ENCODE results near the gene TRIOBP.
A peak's percentile ranks its signal among the peaks of the same experiment; 100 is the strongest.

Gene TRIOBP

DNA sequence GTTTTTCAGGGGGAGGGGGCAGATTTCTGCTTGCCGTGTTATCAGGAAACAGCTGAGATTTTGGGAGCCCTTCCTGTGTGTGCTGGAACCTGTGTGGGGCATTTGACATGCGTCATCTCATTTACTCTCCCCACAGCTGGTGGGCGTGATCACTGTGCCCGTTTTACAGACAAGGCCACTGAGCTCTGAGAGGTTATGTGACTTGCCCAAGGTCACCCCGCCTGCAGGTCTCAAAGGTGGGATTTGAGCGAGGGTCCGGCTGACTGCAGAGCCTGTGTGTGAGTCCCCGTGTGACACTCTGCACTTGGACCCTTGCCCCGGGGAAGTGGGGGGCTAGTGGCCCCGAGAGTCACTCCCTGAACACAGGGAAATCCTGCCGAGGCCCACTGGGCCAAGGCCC lies 62.4 kb downstream of the TRIOBP start:
- no peak for ATAC-seq
- no peak overlapping the region for H3K27ac Mint-ChIP-seq
- H3K4me1 Mint-ChIP-seq = no peaks in the 10 kb centered on the region
- H3K36me3 Mint-ChIP-seq = peaks cover 61% of the 10 kb centered on the region
- DNase-seq (ENCODE audit: low spot score in 2 of 2) = no peak
- no peak overlapping the region for H3K4me3 Mint-ChIP-seq
- H3K9me3 Mint-ChIP-seq = no peaks in the 10 kb centered on the region

DNA sequence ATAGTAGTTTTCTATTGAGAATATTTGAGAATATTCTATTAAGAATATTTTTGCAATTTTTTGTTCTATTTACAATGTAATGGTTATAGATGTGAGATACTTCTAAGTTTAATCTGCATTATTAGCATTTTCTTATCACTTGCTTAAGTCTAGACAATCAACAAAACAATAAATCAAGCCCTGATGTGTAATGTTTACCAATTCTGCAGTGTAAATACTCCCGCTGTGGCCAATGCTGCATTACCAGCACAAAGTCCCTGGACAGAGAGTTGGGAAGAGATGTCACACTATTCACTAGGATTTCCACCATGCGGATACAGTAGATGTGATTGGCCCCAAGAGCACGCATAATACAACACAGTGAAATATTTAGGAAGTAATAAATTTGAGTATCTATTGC lies 63.3 kb downstream of the TRIOBP start:
- H3K27ac Mint-ChIP-seq = no peak overlapping the region
- H3K4me3 Mint-ChIP-seq = no peak overlapping the region
- H3K4me1 Mint-ChIP-seq = no peaks in the 10 kb centered on the region
- DNase-seq (ENCODE audit: low spot score in 2 of 2) (no peak), ATAC-seq (no peak)
- no peaks in the 10 kb centered on the region for H3K9me3 Mint-ChIP-seq
- peaks cover 60% of the 10 kb centered on the region for H3K36me3 Mint-ChIP-seq

DNA sequence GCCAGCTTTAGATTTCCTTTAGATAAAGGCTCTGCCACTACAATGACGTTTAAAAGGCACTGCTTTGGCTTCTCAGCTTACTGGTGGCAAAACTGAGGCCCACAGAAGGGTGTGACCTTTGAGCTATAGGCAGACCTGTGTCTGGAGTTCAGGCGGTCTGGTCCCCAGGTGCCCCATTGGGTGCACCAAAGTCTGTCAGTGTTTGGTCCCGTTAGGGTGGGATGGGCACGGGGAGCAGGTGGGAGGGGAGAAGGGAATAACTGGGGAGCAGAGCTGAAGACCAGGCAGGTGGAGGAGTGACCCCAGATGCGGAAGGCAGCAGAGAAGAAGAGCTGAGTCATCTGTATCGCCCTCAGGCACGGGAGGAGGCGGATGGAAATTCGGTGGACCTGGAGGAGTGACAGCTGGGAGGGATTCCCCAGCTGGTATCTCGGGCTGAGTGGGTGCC lies 65.6 kb downstream of the TRIOBP start:
- Mint-ChIP-seq H3K4me1 (no peaks in the 10 kb centered on the region), H3K9me3 (no peaks in the 10 kb centered on the region), H3K27ac (no peak overlapping the region), H3K4me3 (no peak overlapping the region), H3K36me3 (peaks cover 50% of the 10 kb centered on the region)
- ATAC-seq (no peak), DNase-seq (ENCODE audit: low spot score in 2 of 2) (no peak)

DNA sequence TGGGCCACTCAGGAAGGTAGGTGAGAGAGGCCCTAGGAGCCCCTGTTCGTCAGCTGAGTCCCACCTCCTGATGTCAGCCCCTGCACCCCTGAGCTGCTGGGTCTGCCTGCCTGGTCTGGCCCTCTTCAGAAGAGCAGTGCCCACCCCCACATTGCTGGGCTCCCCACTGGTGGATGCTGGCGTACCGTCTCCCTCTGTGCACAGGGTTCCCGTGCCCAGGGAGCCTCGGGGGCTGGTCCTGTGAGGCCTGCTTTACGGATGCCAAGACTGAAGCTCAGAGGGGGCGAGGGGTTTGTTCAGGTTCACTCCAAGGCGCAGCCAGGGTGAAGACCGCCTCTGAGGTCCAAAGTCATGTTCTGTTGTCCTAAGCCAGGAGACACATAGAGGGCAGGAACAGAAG lies 66.2 kb downstream of the TRIOBP start:
- no peaks in the 10 kb centered on the region for H3K9me3 Mint-ChIP-seq
- no peak for DNase-seq (ENCODE audit: low spot score in 2 of 2)
- no peaks in the 10 kb centered on the region for H3K4me1 Mint-ChIP-seq
- H3K4me3 Mint-ChIP-seq = no peak overlapping the region
- peaks cover 48% of the 10 kb centered on the region for H3K36me3 Mint-ChIP-seq
- no peak for ATAC-seq
- H3K27ac Mint-ChIP-seq = no peak overlapping the region

DNA sequence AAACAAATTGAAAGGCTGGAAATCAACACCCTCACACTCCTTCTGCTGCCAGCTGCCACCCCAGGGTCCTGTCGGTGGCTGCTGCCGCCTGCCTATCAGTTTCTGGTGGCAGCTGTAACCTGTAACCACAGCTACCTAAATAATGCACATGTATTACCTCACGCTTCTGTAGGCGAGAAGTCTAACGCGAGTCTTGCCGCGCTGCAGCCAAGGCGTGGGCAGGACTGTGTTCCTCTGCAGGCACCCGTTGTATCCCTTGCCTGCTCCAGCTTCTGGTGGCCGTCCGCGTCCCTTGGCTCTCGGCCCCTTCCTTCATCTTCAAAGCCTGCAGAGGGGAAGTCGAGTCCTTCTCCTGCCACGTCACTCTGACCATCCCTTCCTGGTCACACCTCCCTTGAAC lies 66.8 kb downstream of the TRIOBP start:
- no peak overlapping the region for H3K27ac Mint-ChIP-seq
- DNase-seq (ENCODE audit: low spot score in 2 of 2) (no peak), ATAC-seq (no peak)
- H3K36me3 Mint-ChIP-seq = peaks cover 42% of the 10 kb centered on the region
- no peaks in the 10 kb centered on the region for H3K4me1 Mint-ChIP-seq
- H3K4me3 Mint-ChIP-seq = no peak overlapping the region
- H3K9me3 Mint-ChIP-seq = no peaks in the 10 kb centered on the region

- H3K4me1 Mint-ChIP-seq = no peaks in the 10 kb centered on the region
- H3K9me3 Mint-ChIP-seq = no peaks in the 10 kb centered on the region
- ATAC-seq (no peak), DNase-seq (ENCODE audit: low spot score in 2 of 2) (no peak)
- no peak overlapping the region for H3K27ac Mint-ChIP-seq
- no peak overlapping the region for H3K4me3 Mint-ChIP-seq
- H3K36me3 Mint-ChIP-seq = peaks cover 36% of the 10 kb centered on the region
Measured at GRCh38 chr22:37764622-37765021, 67.8 kb downstream of the TRIOBP start.

- Mint-ChIP-seq H3K36me3 (peaks cover 33% of the 10 kb centered on the region), H3K27ac (no peak overlapping the region), H3K4me1 (no peaks in the 10 kb centered on the region), H3K9me3 (no peaks in the 10 kb centered on the region), H3K4me3 (no peak overlapping the region)
- no peak for ATAC-seq
- no peak for DNase-seq (ENCODE audit: low spot score in 2 of 2)
Measured at GRCh38 chr22:37765498-37765897, 68.7 kb downstream of the TRIOBP start.

DNA sequence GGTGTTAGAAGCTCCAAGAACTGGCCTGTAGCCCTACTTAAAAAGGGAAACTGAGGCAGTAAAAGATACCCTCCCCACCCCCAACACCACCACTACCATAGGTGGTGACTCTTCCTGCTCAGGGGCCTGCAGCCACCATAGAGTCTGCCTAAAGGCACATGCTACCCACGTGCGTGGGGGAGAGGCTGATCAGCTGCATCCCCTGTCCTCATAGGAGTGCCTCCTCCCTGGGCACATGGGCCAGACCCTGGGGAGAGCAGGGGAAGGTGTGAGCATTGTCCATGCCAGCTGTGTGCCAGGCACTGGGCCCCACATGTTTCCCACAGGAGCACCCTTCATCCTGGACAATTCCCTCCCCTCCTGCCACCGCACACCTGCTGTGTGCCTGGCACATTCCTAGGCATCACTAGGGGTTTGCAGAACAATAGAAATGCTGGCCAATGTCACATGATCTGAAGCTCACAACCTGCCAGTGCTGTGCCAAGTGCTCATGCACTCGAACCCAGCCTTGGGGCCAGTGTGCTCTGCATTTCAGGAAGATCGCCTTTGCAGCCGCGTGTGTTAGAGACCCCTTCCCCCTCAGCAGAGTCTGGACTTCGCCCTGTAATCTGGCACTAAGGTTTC lies 69.2 kb downstream of the TRIOBP start:
- no peak for DNase-seq (ENCODE audit: low spot score in 2 of 2)
- no peak for ATAC-seq
- H3K4me3 Mint-ChIP-seq = no peak overlapping the region
- no peak overlapping the region for H3K27ac Mint-ChIP-seq
- no peaks in the 10 kb centered on the region for H3K4me1 Mint-ChIP-seq
- peaks cover 33% of the 10 kb centered on the region for H3K36me3 Mint-ChIP-seq
- no peaks in the 10 kb centered on the region for H3K9me3 Mint-ChIP-seq

- Mint-ChIP-seq H3K4me3 (no peak overlapping the region), H3K27ac (no peak overlapping the region), H3K4me1 (no peaks in the 10 kb centered on the region), H3K9me3 (no peaks in the 10 kb centered on the region), H3K36me3 (peaks cover 37% of the 10 kb centered on the region)
- no peak for DNase-seq (ENCODE audit: low spot score in 2 of 2)
- ATAC-seq = peak; percentile 42
Measured at GRCh38 chr22:37768273-37768672, 71.4 kb downstream of the TRIOBP start.

- DNase-seq (ENCODE audit: low spot score in 2 of 2) (no peak), ATAC-seq (no peak)
- Mint-ChIP-seq H3K9me3 (no peaks in the 10 kb centered on the region), H3K27ac (no peak overlapping the region), H3K36me3 (peaks cover 45% of the 10 kb centered on the region), H3K4me1 (no peaks in the 10 kb centered on the region), H3K4me3 (no peak overlapping the region)
Measured at GRCh38 chr22:37769056-37769455, 72.2 kb downstream of the TRIOBP start.

DNA sequence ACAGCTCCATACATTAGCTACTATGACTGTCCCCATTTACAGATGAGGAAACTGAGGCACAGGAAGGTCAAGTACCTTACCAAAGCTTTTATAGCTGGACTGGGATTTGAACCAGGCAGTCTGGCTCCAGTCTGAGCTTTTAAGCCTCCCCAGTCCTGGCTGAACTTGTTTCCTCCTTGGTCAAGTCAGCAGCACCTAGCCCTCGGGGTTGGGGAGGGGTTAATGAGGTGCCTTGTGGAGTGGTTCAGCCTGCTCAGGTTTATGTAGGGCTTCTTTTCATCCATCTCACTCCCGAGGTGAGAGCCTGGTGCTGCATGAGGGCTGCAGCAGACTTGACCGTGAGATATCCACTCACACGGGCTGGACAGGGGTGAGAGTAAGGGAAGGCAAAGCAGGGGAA lies 74.2 kb downstream of the TRIOBP start:
- no peak overlapping the region for H3K27ac Mint-ChIP-seq
- peaks cover 7% of the 10 kb centered on the region for H3K4me1 Mint-ChIP-seq
- DNase-seq (ENCODE audit: low spot score in 2 of 2) (no peak), ATAC-seq (no peak)
- peaks cover 35% of the 10 kb centered on the region for H3K36me3 Mint-ChIP-seq
- no peaks in the 10 kb centered on the region for H3K9me3 Mint-ChIP-seq
- H3K4me3 Mint-ChIP-seq = no peak overlapping the region

DNA sequence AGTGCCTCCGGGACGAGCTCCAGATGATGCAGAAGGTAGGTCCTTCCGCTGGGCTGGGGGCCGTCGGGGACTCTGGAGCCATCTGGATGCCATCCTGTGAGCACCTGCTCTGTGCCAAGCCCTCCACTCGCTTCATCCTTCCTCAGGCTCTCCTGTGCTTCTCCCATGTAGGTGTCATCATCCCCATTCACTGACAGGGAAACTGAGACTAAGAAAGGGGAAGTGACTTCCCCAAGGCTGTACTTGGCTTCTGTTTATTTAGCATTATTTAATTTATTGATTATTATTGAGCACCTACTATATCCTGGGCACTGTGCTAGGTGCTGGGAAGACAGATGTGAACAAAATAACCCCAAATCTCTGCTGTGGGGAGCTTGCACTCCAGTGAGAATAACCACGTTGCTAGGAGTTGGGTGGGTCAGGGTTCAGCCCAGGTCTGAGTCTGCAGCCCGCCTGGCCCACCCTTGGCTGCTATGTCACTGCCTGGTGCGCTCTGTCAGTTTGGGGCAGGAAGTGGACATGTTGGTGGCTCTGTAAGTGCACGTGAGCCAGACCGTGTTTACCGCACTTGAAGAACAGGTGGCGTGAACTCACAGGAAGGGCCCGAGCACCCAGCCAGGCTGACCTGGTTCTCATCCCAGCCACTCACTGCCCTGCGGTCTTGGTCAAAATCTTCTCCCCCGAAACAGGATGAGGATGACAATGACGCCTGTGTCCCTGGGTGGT lies 75.0 kb downstream of the TRIOBP start:
- Mint-ChIP-seq H3K9me3 (no peaks in the 10 kb centered on the region), H3K4me1 (peaks cover 11% of the 10 kb centered on the region), H3K27ac (no peak overlapping the region), H3K4me3 (no peak overlapping the region), H3K36me3 (peaks cover 35% of the 10 kb centered on the region)
- ATAC-seq = no peak
- DNase-seq (ENCODE audit: low spot score in 2 of 2) = no peak

- peaks cover 11% of the 10 kb centered on the region for H3K4me1 Mint-ChIP-seq
- no peaks in the 10 kb centered on the region for H3K9me3 Mint-ChIP-seq
- no peak overlapping the region for H3K4me3 Mint-ChIP-seq
- ATAC-seq (no peak), DNase-seq (ENCODE audit: low spot score in 2 of 2) (no peak)
- no peak overlapping the region for H3K27ac Mint-ChIP-seq
- peaks cover 30% of the 10 kb centered on the region for H3K36me3 Mint-ChIP-seq
Measured at GRCh38 chr22:37774728-37775127, 77.9 kb downstream of the TRIOBP start.

DNA sequence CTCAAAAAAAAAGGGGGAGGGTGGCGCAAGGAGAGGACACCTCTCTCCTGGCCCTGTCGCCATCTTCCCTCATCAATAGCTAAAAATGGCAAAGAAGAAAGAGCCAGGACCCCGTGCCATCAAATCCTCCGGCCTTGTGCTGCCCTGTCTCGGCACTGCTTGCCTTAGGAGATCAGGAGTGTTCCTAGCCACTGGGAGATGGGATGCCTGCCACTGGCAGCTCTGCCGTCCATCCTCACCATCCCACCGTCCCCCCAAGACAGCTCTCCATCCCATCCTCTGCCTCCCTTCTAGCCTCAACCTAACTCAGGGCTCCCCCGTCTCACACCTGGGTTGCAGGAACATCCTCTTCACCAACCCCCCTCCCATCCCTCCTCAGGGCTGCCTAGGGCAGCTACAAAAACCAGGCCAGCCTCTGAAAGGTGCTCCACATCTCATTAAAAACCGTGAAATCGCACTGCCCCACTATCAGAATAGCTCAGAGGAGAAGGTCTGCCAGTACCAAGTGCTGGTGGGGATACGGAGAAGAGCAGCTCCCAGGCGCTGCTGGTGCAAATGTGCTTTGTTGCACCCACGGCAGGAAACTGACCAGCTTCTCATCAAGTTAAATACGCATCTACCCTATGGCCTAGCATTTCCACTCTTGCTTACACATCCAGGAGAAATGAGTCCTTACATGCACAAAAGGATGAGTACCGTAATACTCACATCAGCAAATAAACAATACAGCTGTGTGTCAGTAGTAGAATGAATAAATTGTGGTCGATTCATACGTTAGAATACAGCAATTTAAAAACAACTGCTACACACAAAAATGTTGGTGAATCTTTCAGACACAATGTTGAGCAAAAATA lies 79.2 kb downstream of the TRIOBP start:
- H3K36me3 Mint-ChIP-seq = peaks cover 20% of the 10 kb centered on the region
- no peak for DNase-seq (ENCODE audit: low spot score in 2 of 2)
- ATAC-seq = peak; percentile 49
- H3K27ac Mint-ChIP-seq = peak overlapping the region; percentile 37
- no peak overlapping the region for H3K4me3 Mint-ChIP-seq
- peaks cover 11% of the 10 kb centered on the region for H3K4me1 Mint-ChIP-seq
- H3K9me3 Mint-ChIP-seq = no peaks in the 10 kb centered on the region

DNA sequence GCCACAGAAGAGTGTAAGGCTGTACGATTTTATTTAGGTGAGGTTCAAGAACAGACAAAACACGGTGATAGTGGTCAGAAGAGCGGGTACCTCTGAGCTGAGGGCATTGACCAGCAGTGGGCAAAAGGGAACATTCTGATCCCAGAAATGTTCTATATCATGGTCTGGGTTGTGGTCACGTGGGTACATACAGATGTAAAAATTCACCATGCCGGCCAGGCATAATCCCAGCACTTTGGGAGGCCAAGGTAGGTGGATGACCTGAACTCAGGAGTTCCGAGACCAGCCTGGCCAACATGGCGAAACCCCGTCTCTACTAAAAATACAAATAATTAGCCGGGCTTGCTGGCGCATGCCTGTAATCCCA lies 79.8 kb downstream of the TRIOBP start:
- ATAC-seq = no peak
- Mint-ChIP-seq H3K36me3 (peaks cover 19% of the 10 kb centered on the region), H3K27ac (no peak overlapping the region), H3K9me3 (no peaks in the 10 kb centered on the region), H3K4me1 (peaks cover 11% of the 10 kb centered on the region), H3K4me3 (no peak overlapping the region)
- DNase-seq (ENCODE audit: low spot score in 2 of 2) = no peak

Data from stimulated activated effector memory CD8-positive, alpha-beta T cell treated with anti-CD3 and anti-CD28 coated beads, Interleukin-12 subunit alpha, Interleukin-12 subunit beta, amount 100 ng/mL, for 72 hours (primary cell).